NCI-H2029 (cell line): ENCODE data around the gene KDM1A.

Source experiments
- DNase-seq: peaks from one replicate; lab custom pipeline; 2025; lab: John Stamatoyannopoulos, UW

KDM1A gene

GRCh38 chr1:23110391-23110790 lies 91.1 kb downstream of the KDM1A start:
- DNase-seq: no peak

DNA sequence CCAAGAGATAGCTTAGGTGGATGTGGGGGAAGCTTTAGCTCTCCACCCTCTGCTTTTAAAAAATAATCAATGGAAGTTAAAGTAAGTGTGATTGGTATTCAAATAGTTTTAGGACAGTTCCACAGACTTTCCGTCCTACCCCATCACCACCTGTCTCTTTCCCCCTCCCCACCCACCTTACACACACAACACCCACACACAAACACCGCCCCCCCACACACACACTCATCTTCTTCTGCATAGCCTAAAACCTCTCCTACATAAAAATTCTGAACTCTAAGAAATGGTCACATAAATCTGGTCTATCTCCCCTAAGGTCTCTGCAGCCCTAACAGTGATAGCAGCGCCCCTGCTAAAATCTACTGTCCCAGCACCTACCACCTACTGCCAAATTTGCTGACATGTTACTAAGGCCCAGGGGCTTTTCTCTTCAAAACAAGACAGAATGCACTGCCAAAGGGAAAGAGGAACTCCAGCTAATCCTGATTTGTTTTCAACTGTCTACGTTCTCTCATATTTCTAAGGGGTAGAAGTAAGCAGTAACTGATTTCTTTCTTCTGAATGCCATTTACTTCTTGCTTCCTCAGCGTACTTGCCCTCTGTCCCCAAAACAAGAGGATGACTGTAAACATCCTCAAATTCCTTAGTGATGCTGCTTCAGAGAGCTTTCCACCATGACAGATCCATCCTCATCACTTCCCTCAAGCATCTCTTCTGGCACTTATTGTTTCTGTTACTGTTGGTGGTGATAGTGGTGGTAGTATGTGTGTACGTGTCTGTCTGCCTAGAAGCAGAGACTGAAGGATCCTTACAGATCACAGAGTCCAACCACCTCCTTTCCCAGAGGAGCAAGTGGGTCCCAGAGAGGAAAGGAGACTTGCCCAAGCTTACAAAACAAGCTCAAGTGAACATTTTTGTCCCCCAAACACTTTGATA lies 92.6 kb downstream of the KDM1A start:
- DNase-seq: no peak

DNA sequence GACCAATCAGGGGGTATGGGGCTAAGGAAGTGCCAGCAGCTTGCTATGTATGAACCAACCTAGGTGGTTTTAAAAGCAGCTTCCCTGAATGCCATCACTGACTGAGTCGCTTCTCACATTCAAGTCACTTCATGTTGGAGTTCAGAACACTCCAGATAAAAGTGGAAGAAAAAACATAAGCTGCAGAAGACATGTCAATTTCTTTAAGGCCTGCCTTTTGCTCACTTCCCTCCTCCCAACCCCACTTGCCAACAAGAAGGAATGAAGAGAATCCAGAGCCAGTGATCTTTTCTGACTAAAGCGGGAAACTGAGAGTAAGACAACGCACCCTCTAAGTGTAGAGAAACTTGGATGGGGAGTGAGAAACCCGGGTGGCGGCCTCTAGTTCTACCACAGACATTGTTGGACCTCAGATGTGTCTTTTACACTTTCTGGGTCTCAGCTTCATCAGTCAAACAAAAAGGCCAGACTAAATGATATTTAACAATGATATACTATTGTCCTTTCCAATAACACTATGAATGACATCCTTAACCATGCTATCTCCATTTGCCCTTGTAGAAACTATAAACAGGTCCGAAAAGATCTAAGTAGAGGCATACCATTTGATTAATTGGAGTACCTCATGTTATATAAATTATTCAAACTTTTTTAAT lies 95.3 kb downstream of the KDM1A start:
- no peak for DNase-seq

DNA sequence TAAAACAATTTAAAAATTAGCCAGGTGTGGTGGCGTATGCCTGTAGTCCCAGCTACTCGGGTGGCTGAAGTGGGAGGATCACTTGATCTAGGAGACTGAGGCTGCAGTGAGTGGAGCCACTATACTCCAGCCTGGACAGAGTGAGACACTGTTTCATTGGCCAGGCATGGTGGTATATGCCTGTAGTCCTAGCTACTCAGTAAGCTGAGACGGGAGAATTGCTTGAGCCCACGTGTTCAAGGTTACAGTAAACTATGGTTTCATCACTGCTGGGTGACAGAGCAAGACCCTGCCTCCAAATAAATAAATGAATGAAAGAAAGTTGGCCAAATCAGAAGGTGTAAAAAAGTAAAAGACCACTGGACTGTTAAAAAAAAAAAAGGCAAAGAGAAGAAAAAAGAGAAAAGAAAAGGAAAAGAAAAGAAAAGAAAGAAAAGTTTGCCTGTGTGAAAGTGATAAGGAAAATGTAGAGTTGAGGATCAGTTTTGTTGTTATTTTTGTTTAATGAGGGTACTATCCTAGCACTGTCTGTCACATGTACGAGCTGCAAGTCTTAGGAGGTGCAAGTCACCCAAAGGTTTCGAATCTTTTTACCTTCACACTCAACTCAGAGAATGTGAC lies 97.1 kb downstream of the KDM1A start:
- no peak for DNase-seq

GRCh38 chr1:23116921-23117699 lies 97.8 kb downstream of the KDM1A start:
- no peak for DNase-seq

- no peak for DNase-seq
Measured at GRCh38 chr1:23118407-23118806, 99.1 kb downstream of the KDM1A start.

GRCh38 chr1:23118957-23119792 lies 99.9 kb downstream of the KDM1A start:
- DNase-seq: no peak

GRCh38 chr1:23120383-23120782 lies 101.1 kb downstream of the KDM1A start:
- no peak for DNase-seq

- DNase-seq: no peak
Measured at GRCh38 chr1:23122023-23122748, 102.9 kb downstream of the KDM1A start.

GRCh38 chr1:23122796-23123195 lies 103.5 kb downstream of the KDM1A start:
- no peak for DNase-seq

GRCh38 chr1:23123528-23123927 lies 104.3 kb downstream of the KDM1A start:
- no peak for DNase-seq

DNA sequence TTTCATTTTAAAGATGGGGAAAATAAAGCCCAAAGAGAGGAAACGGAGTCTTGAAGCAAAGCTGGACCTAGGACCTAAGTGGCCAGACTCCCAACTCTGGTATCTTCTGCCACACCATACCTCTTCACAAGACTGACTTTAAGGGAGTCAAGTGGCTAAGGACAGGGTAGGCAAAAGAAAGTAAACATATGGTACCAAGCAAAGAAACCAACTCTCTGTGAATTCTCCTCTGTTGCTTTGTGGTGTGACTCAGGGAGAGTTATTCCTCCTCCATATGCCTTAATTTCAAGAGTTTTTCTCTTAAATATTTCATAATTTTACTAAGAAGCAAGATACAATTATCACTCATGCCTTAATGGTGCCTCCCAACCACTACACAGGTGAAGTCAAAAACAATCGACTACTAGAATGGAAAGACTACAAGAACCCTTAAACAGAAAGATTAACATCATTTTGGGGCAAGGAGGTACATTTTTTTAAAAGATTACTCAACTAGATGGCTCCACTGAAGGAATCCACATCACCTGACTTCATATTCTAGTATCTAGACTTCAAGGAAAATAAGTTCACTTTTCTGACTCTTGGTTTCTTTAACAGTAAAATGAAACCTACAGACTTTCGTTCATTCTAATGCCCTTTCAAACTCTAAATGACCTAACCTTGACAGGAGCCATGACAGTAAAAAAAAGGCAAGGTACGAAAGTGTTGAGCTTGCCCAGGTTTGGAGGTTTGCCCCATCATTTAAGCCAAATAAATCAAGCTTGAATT lies 105.2 kb downstream of the KDM1A start:
- no peak for DNase-seq

DNA sequence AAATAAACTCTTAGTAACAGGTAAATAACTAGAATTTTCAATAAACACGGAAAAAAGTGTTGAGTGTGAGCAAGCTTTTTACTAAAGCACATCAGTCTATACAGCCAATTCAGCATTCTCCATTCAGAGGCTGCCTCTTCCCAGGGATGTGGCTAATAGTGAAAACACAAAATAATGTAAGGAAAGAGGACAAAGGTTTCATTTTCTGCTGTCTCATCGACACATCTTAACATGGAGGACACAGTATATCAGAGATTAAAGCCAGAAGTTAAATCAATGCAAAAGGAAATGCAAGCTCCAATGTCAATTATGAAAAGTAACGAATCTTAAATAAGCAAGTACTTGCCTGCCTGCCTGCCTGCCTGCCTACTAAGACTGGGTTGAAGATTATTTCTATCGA lies 106.2 kb downstream of the KDM1A start:
- DNase-seq: no peak

GRCh38 chr1:23126200-23126599 lies 106.9 kb downstream of the KDM1A start:
- DNase-seq: no peak

DNA sequence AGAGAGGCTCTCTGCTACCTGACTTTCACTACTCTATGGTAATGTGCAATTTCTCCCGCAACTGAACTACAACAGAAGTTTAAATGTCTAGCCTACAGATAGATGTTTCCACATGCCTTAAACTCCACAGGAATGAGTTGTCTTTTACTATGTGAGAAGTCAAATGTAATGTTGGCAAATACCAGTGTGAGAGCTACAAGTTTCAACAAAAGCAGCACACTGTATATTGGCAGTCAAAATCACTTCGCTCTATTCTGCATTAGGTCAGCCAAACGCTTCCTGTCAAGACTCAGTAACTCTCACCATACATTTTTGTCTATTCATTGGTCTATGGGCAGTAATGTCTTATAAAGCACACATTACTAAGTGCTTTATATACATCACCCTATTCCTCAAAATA lies 107.5 kb downstream of the KDM1A start:
- DNase-seq: no peak

- no peak for DNase-seq
Measured at GRCh38 chr1:23129846-23130245, 110.6 kb downstream of the KDM1A start.

DNA sequence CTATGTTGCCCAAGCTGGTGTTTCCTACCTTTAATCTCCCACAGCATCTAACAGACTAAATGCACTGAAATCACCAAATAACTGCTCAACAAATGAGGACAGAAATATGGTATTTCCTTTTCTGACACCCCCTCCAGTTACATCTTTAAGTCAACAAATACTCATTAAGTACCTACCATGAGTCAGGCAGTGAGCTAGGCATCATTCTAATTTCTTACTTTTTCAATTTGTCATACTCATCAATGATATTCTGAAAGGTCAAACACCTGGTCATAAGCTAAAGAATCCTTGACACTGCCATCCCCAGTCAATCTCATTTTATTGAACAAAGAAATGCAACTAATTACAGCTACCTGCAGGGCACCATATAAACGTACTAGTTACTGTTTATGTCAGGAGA lies 112.8 kb downstream of the KDM1A start:
- no peak for DNase-seq
